ENCODE data around the gene TMEM8B. TPM values are rescaled to one million over a fixed set of nuclear protein-coding genes. Genes with fewer than 3 reads are reported as not detected.

The TMEM8B gene
- total and polyA plus RNA-seq, 9 of the 15 experiments (the other 6 are each of a cell fraction or from before 2014, with no cell fraction given) = 0.01 to 2.2 (median 1.1) TPM

DNA sequence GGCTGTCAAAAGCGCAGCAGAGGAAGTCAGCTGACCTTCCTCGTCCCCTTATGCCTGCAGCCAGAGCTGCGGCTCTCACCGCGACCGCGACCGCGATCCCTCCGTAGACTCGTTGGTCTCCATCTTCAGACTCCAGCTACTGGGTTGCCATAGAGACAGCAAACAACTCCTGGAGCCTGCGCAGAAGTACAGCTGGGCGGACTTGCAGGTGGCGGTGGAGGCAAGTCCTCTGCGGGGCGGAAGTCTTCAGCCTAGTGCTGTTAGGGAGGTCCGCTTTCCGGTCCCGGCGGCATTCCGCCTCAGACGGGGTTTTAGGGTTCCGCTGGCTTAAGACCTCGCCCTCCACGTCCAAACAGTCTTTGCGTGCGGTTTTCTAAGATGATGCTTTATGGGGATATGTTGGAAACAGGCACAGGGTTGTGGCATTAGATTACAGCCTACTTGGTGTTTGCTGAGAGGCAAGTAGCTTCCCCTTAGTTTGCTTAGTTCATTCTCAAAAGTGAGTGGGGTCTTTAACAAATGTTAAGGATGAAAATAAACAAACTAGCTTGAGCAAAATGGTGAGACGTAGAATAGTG is 16.9 kb upstream of the TMEM8B start, which contains the start of gene SPAG8 (continued):
- no peak for TF ChIP-seq NFIX (CRISPR knock-in tag; IDR thresholded peaks at IDR 0.05; ENCODE audit: low read depth)
- TF ChIP-seq, protein P1, sequence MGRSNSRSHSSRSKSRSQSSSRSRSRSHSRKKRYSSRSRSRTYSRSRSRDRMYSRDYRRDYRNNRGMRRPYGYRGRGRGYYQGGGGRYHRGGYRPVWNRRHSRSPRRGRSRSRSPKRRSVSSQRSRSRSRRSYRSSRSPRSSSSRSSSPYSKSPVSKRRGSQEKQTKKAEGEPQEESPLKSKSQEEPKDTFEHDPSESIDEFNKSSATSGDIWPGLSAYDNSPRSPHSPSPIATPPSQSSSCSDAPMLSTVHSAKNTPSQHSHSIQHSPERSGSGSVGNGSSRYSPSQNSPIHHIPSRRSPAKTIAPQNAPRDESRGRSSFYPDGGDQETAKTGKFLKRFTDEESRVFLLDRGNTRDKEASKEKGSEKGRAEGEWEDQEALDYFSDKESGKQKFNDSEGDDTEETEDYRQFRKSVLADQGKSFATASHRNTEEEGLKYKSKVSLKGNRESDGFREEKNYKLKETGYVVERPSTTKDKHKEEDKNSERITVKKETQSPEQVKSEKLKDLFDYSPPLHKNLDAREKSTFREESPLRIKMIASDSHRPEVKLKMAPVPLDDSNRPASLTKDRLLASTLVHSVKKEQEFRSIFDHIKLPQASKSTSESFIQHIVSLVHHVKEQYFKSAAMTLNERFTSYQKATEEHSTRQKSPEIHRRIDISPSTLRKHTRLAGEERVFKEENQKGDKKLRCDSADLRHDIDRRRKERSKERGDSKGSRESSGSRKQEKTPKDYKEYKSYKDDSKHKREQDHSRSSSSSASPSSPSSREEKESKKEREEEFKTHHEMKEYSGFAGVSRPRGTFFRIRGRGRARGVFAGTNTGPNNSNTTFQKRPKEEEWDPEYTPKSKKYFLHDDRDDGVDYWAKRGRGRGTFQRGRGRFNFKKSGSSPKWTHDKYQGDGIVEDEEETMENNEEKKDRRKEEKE (IDR thresholded peaks at IDR 0.05; ENCODE audit: borderline replicate concordance in 1 of 2, control insufficient read depth in 1 of 2, low read depth in 2 of 2, low read length in 1 of 2) = peak in 1 of 2 experiments; percentile 85; a peak in 2 of 4 replicates
- TF ChIP-seq TFAM (CRISPR knock-in tag; conservative IDR thresholded peaks at IDR 0.05) = no peak
- TF ChIP-seq ZNF707 (CRISPR knock-in tag; conservative IDR thresholded peaks at IDR 0.05) = no peak
- no peak for TF ChIP-seq NR2C2 (CRISPR knock-in tag; IDR thresholded peaks at IDR 0.05)
- peak; percentile 51; the same call in 1 of the 2 replicates for TF ChIP-seq NR2C2 (tag; IDR thresholded peaks at IDR 0.05)
- TF ChIP-seq ZNF217 (CRISPR knock-in tag; IDR thresholded peaks at IDR 0.05) = no peak
- no peak for TF ChIP-seq SLC30A9 (CRISPR knock-in tag; IDR thresholded peaks at IDR 0.05)
- TF ChIP-seq ZNF24 (IDR thresholded peaks at IDR 0.05) = no peak
- TF ChIP-seq JUN (IDR thresholded peaks at IDR 0.05; ENCODE audit: borderline replicate concordance, low read depth, low read length) = peak; percentile 34; the same call in 1 of the 2 replicates
- no peak for TF ChIP-seq JUN (CRISPR knock-in tag; IDR thresholded peaks at IDR 0.05; ENCODE audit: borderline replicate concordance)
- TF ChIP-seq ZNF780A (CRISPR knock-in tag; IDR thresholded peaks at IDR 0.05) = no peak
- no peak for TF ChIP-seq LEF1 (IDR thresholded peaks at IDR 0.05)
- no peak for TF ChIP-seq RBM25 (IDR thresholded peaks at IDR 0.05; ENCODE audit: low read depth, low read length, severe bottlenecking)
- no peak for TF ChIP-seq ZNF384 (IDR thresholded peaks at IDR 0.05; ENCODE audit: low read depth, low read length)
- no peak for TF ChIP-seq DIDO1 (tag; IDR thresholded peaks at IDR 0.05; ENCODE audit: low read depth)
- no peak for TF ChIP-seq NKRF (IDR thresholded peaks at IDR 0.05; ENCODE audit: borderline replicate concordance)
